NB4 (cell line): ENCODE data around the gene PPFIA4.

Experiments
- DNase-seq: peaks from one replicate; pipeline ENCODE4 v3.0.0; 2010; ENCODE audit warnings: low read depth
- H3K4me3 ChIP-seq: one replicate; pipeline ENCODE4 v1.5.1; 2011; ENCODE audit warnings: mild to moderate bottlenecking, low read depth, low read length, moderate library complexity
- MYC ChIP-seq: IDR thresholded peaks from 2 replicates; pipeline ENCODE4 v1.6.1; 2011; ENCODE audit warnings: low read depth, low read length
- POLR2A ChIP-seq: IDR thresholded peaks from 2 replicates; pipeline ENCODE4 v1.6.1; 2011; ENCODE audit warnings: mild to moderate bottlenecking; ENCODE audit not compliant: insufficient read length; ENCODE audit errors: extremely low read depth
- TF ChIP-seq, protein P1 (sequence below): IDR thresholded peaks from one replicate; pipeline ENCODE4 v1.5.1; 2012; ENCODE audit warnings: low read depth, low read length
- TF ChIP-seq, protein P2 (sequence below): IDR thresholded peaks from 2 replicates; pipeline ENCODE4 v1.6.1; 2011; ENCODE audit warnings: low read depth, low read length

Gene PPFIA4

DNA sequence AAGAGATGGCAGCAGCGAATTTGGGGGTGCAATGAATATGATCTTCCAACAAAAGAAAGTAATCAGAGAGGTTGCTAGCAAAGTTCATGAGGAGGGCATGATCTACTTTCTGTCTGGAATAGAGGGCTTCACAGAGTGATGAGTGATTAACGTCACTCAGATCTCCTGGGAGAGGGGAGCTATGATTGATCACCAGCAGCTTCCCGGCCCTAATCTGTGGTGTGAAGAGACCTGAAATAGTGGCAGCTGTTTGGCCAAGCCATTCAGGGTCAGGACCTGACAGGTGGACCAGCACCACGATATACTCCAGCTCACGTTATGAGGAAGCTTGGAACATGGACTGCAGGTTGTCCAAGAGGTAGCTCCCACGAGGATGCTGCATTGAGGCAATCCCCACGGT lies 39.0 kb upstream of the PPFIA4 start:
- no peak for DNase-seq
- no peak overlapping the region for H3K4me3 ChIP-seq
- TF ChIP-seq MYC (no peak), POLR2A (no peak)
- TF ChIP-seq, protein P1, sequence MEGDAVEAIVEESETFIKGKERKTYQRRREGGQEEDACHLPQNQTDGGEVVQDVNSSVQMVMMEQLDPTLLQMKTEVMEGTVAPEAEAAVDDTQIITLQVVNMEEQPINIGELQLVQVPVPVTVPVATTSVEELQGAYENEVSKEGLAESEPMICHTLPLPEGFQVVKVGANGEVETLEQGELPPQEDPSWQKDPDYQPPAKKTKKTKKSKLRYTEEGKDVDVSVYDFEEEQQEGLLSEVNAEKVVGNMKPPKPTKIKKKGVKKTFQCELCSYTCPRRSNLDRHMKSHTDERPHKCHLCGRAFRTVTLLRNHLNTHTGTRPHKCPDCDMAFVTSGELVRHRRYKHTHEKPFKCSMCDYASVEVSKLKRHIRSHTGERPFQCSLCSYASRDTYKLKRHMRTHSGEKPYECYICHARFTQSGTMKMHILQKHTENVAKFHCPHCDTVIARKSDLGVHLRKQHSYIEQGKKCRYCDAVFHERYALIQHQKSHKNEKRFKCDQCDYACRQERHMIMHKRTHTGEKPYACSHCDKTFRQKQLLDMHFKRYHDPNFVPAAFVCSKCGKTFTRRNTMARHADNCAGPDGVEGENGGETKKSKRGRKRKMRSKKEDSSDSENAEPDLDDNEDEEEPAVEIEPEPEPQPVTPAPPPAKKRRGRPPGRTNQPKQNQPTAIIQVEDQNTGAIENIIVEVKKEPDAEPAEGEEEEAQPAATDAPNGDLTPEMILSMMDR, result no peak
- TF ChIP-seq, protein P2, sequence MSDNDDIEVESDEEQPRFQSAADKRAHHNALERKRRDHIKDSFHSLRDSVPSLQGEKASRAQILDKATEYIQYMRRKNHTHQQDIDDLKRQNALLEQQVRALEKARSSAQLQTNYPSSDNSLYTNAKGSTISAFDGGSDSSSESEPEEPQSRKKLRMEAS, result no peak

DNA sequence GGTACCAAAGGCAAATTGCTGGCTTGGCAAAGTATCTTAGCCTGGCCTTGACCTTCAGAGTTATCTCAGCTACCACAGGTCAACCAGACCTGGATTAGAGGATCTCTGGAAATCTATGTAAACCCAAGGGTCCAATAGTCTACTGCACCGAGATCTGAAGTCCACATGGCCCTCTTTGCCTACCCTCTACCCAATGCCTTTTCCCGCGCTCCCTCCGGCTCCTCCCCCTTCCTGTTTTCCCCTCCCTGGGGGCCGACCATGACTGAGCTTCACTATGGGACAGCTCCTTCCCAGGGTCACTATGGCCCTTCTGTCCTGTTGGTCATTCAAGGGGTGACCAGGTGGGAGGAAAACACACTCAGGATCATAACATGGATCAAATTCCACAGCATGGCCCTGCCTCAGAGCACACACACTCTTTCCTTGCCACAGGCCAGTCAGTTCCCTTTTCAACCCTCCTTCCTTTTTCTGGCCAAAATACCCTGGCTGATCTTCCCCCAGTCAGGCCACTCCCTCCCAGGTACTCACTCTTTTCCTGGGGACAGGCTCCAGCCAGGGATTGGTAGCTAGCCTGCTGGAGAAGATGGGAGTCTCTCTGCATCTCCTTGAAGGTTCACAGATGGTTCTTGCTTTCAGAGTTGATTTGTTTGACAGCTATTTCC lies 38.2 kb upstream of the PPFIA4 start:
- TF ChIP-seq, protein P2, result no peak
- no peak for TF ChIP-seq POLR2A
- TF ChIP-seq, protein P1, result no peak
- TF ChIP-seq MYC, result no peak
- peak; percentile 19 for DNase-seq
- no peak overlapping the region for H3K4me3 ChIP-seq

DNA sequence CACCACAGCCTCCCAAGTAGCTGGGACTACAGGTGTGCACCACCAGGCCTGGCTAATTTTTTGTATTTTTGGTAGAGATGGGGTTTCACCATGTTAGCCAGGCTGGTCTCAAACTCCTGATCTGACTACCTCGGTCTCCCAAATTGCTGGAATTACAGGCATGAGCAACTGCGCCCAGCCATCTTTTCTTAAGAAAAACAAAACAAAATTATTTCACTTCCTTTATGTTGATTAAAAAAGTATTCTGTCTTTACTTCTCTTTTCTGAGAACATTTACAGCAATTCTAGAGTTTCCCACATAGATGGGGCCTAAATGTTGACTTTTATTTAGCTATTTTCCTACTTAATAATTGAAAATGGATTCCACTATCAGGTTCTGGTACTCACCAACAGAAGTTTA lies 36.4 kb upstream of the PPFIA4 start:
- DNase-seq, result no peak
- H3K4me3 ChIP-seq, result no peak overlapping the region
- TF ChIP-seq MYC (no peak), POLR2A (no peak)
- TF ChIP-seq, protein P2, result no peak
- TF ChIP-seq, protein P1, result no peak

DNA sequence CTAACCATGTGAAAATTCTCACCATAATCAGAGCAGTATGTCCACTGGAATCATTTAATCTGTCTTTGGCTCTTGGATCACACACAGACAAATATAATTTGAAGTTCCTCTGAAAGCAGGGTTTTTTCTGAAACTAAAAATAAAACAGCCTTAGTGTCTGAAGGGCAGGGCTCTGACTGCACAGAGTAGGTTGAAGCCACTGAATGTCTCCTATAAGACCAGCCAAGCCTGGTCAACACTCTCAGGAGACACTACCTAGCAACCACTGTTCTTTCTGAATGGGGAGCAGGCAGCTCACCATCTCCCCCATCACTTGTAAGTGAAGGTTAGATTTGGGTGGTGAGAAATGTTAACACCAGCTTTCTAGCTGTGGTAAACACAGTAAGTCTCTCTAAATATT lies 35.2 kb upstream of the PPFIA4 start:
- TF ChIP-seq MYC (no peak), POLR2A (no peak)
- TF ChIP-seq, protein P1, result no peak
- TF ChIP-seq, protein P2, result no peak
- DNase-seq, result no peak
- no peak overlapping the region for H3K4me3 ChIP-seq

DNA sequence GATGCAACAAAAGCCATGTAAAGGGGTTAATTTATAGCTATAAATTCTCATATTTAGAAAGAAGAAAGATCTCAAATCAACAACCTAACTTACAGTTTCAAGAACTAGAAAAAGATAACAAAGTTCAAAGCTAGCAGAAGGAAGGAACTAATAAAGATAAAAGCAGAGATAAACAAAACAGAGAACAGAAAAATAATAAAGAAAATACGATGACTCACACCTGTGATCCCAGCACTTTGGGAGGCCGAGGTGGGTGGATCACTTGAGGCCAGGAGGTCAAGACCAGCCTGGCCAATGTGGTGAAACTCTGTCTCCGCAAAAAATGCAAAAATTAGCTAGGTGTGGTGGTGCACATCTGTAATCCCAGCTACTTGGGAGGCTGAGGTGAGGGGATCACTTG lies 31.5 kb upstream of the PPFIA4 start:
- TF ChIP-seq MYC, result no peak
- no peak for TF ChIP-seq POLR2A
- TF ChIP-seq, protein P2, result no peak
- TF ChIP-seq, protein P1, result no peak
- no peak for DNase-seq
- no peak overlapping the region for H3K4me3 ChIP-seq
